ENCODE results near the gene RIT2. TPM values are rescaled to one million over a fixed set of nuclear protein-coding genes. Genes with fewer than 3 reads are reported as not detected.

The RIT2 gene
- total and polyA plus RNA-seq, 2 of the 4 experiments (the other 2 are of a cell fraction): not detected

- in situ Hi-C loops (cut with MboI; ENCODE audit: low sequenced_read_pairs) (no loop called here), intact Hi-C loops (cut with micrococcal nuclease) (no loop called here), dilution Hi-C loops (cut with HindIII; ENCODE audit: low sequenced_read_pairs, unreplicated experiment) (no loop called here)
- no peaks in the 10 kb centered on the region for H3K4me1 ChIP-seq (ENCODE audit: control insufficient read depth, insufficient read depth, low read length)
- H3K9me1 ChIP-seq (ENCODE audit: insufficient read depth, low read length): no peaks in the 10 kb centered on the region
- no peak overlapping the region for H2BK15ac ChIP-seq (ENCODE audit: low read depth, low read length)
- H3K23ac ChIP-seq (ENCODE audit: low read depth, low read length): no peak overlapping the region
- WGBS, 2 experiments (ENCODE audit: extremely low coverage in 2 of 2, insufficient read length in 1 of 2): no CpG with 5 or more reads among the region's 2 CpGs
- H4K20me1 ChIP-seq (ENCODE audit: insufficient read depth, low read length): no peaks in the 10 kb centered on the region
- DNase-seq: no peak
- no peaks in the 10 kb centered on the region for H3K36me3 ChIP-seq (ENCODE audit: control insufficient read depth, insufficient read depth, low read length)
- BruUV-seq (replicated peaks): no TSS peak
- no peak overlapping the region for H2AFZ ChIP-seq (replicated peaks; ENCODE audit: low read length, poor library complexity)
- no peak overlapping the region for H3K18ac ChIP-seq (ENCODE audit: low read depth, low read length)
- no peak overlapping the region for H3K4me3 ChIP-seq (ENCODE audit: insufficient read depth, low read depth, low read length)
- H3K56ac ChIP-seq (ENCODE audit: extremely low read depth, insufficient read depth, low read length): no peak overlapping the region
- H3K4me2 ChIP-seq (ENCODE audit: low read depth, low read length): no peak overlapping the region
- no peak overlapping the region for H2AK9ac ChIP-seq (replicated peaks; ENCODE audit: low read depth, low read length, poor library complexity)
- no peaks in the 10 kb centered on the region for H3K79me1 ChIP-seq (ENCODE audit: low read depth in 1 of 2, low read length in 2 of 2)
- no peaks in the 10 kb centered on the region for H3K27me3 ChIP-seq (ENCODE audit: control insufficient read depth, insufficient read depth, low read length)
- no peak overlapping the region for H3K4ac ChIP-seq (ENCODE audit: low read depth, low read length)
- CTCF ChIA-PET: no interaction called here
- no peak overlapping the region for H3K9ac ChIP-seq (ENCODE audit: low read depth, low read length)
- H2BK5ac ChIP-seq (ENCODE audit: low read depth, low read length, poor library complexity, severe bottlenecking): no peak overlapping the region
- H3K9me3 ChIP-seq (ENCODE audit: control insufficient read depth, insufficient read depth, low read length): peaks cover 9% of the 10 kb centered on the region
- POLR2A ChIA-PET (ENCODE audit: unreplicated experiment): no interaction called here
- H3K27ac ChIP-seq (ENCODE audit: insufficient read depth, low read length): no peak overlapping the region
- H2BK20ac ChIP-seq (ENCODE audit: low read depth, low read length): no peak overlapping the region
- TF ChIP-seq CEBPB (IDR thresholded peaks at IDR 0.05; ENCODE audit: low read depth, low read length) (no peak), RCOR1 (IDR thresholded peaks at IDR 0.05; ENCODE audit: insufficient replicate concordance, low read length) (no peak), BHLHE40 (IDR thresholded peaks at IDR 0.05; ENCODE audit: low read depth, low read length) (no peak), RFX5 (IDR thresholded peaks at IDR 0.05; ENCODE audit: low read depth, low read length) (no peak), MXI1 (IDR thresholded peaks at IDR 0.05; ENCODE audit: borderline replicate concordance, low read depth, low read length) (no peak), MAFK (IDR thresholded peaks at IDR 0.05; ENCODE audit: low read depth, low read length) (no peak), FOS (IDR thresholded peaks at IDR 0.05; ENCODE audit: low read depth, low read length) (no peak), MAZ (IDR thresholded peaks at IDR 0.05; ENCODE audit: borderline replicate concordance, low read depth, low read length) (no peak), USF2 (IDR thresholded peaks at IDR 0.05; ENCODE audit: low read depth, low read length) (no peak), POLR2A (IDR thresholded peaks at IDR 0.05; ENCODE audit: low read depth, low read length) (no peak), CTCF (conservative IDR thresholded peaks at IDR 0.05; ENCODE audit: low read depth, low read length) (no peak), SMC3 (IDR thresholded peaks at IDR 0.05; ENCODE audit: low read depth, low read length) (no peak), ELK1 (IDR thresholded peaks at IDR 0.05; ENCODE audit: borderline replicate concordance, low read depth, low read length) (no peak), NFE2L2 (IDR thresholded peaks at IDR 0.05; ENCODE audit: low read depth, low read length) (no peak)
- no peak for ATAC-seq (ENCODE audit: low read depth)
- no peak overlapping the region for H4K5ac ChIP-seq (ENCODE audit: low read depth, low read length)
- H3K14ac ChIP-seq (replicated peaks; ENCODE audit: low read depth, low read length): no peak overlapping the region
- no peak overlapping the region for H2BK120ac ChIP-seq (ENCODE audit: low read depth, low read length)
- no peak overlapping the region for H2AK5ac ChIP-seq (ENCODE audit: low read depth, low read length)
- H4K8ac ChIP-seq (ENCODE audit: low read depth in 2 of 2, low read length in 2 of 2): no peak overlapping the region
- no peak overlapping the region for H4K91ac ChIP-seq (ENCODE audit: insufficient read depth, low read depth, low read length)
Measured at GRCh38 chr18:42941021-42941420, 174.5 kb downstream of the RIT2 start.
